ENCODE data around the gene PKIG.
A peak's percentile ranks its signal among the peaks of the same experiment; 100 is the strongest.

The PKIG gene

DNA sequence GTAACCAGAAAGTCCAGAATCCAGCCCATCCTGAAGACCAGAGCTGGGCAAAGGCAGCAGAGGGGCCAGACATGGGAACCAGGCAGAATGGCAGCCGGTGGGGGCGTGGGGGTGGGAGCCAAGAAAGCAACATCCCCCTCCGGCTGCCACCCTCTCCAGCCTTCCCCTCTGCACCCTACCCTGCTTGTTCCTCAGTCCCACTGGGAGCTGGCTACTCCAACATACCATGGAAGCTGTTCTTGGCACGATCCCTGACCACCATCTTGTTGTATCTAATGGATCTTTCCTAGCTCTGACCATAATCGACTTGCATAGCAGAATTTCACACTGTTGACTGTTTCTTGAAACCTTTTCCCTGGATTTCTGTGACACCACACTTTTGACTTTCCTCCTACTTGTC is 38.9 kb downstream of the PKIG start:
- DNase-seq = no peak

DNA sequence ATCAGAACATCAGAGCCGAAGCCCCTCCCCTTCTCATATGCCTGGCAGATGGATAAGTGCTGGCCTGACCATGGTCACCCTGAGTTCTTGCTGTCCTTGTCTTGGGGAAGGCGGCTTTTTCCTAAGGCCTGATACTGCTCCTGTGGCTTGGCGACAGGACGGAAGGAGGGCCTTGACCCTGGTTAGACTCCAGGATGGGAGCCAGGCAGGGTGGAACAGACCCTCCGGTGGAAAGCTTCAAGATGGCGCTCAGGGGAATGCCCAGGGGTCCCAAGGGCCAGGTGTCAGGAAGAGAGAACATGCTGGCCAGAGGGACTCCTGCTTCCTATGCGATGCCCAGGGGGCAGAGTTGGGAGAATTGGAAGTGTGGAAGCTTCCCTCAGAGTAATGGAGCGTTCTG is 39.6 kb downstream of the PKIG start:
- no peak for DNase-seq

DNA sequence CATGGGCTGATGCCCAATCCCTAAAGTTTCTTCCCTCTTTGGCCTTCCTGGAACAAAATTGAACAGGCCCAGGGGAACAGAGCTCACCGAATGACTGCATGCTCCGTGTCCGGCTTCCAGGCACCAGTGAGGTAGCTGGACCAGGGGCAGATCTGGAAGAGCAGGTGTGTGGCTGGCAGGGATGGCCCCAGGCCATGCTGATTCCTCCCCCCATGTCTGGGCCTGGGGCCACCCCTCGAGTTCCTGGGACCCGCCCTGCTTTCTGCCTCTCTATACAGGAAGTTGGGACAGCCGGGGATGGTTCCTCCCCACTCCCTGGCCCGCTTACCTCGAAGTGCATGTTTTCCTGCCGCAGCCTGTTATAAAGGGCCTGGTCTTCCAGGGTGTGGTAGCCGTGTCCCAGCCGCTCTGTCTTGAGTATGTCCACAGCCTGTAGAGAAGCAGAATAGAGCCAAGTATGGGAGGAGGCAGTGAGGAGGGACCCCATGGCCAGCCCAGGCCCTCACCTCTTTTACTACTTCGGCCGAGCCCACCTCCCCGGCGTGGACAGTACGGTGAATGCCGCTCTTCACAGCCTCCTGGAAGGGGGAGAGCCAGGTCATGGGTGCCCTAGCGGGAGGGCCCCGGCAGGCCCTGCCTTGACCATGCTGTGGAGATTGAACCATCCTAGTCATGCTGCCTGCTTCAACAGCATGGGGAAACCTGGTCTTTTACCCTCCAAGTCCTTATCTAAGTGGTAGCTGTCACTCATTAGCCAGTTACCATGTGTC is 40.3 kb downstream of the PKIG start:
- no peak for DNase-seq

DNA sequence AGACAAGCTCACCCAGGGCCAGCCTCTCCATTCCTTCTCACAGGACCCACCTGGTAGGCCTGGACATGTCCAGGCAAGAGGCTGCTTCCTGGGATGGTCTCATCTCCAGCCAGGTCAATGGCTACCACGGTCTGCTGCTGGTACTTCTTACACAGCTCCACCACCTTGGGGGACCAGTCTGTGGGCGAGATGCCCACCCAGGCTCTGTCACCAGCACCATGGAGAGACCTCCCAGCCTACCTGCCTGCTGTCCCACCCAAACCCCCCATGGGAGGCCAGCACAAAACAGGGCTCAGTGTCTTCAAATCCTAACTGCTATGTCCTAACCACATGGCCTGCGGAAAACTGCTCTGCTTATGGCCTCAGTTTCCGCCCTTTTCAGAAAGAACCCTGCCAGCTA is 41.8 kb downstream of the PKIG start:
- no peak for DNase-seq

DNA sequence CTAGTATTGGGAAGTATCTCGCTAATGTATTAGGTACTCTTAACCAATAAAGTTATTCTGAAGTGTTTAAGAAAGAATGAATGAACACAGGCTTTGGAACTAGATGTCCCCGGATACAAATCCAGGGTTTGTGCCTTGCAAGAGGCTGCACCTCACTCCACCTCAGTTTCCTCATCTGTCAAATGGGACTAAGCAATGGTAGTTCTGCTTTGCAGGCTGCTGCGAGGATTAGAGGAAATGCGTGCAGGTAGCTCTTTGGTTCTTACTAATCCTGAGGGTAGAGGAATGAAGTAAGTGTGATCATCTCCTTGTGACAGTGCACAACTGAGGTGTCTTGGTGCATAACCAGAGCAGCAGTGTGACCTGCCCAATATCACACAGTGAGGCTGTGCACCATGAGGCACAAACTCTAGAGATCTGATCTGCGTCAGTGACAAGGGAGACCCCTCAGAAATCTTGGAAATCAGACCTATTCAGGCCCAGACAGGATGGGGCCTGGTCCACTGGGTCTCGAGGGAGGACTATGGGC is 42.4 kb downstream of the PKIG start:
- DNase-seq = peak; percentile 36

DNA sequence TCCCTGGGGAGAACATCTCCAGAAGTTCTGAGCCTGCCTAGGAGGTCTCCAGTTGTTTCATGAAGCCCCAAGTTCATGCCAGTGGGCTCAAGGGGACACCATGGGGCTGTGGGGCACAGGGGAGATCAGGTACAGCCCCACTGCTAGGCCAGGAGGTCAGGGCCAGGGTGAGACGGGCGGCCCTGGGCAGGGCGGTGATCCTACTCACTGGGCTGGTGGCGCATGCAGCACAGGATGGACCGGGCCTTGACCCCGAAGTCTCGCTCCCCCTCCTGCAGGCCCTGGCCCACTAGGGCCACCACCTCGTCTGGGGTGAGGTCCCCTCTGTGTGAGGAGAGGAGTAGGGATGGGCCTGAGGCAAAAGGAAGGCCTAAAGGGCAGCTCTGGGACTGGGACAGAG is 43.0 kb downstream of the PKIG start:
- DNase-seq = no peak

DNA sequence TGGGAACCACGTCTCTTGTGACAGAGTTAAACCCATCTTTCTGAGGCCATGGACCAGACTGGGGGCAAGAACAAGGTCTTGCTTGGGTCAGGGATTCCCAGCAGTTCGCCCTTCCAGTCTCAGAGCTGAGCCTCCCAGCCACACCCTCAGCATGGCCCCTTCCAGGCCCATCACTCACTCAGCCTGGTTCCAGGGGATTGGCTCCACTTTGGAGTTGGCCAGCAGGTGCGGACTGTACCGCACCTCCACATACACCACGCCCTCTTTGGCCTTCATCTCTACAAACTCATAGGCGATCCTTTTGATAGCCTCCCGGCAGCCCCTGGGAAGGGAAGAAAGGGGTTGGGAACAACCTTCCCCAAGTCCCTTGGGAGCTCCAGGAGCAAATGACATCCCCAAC is 43.9 kb downstream of the PKIG start:
- no peak for DNase-seq

DNA sequence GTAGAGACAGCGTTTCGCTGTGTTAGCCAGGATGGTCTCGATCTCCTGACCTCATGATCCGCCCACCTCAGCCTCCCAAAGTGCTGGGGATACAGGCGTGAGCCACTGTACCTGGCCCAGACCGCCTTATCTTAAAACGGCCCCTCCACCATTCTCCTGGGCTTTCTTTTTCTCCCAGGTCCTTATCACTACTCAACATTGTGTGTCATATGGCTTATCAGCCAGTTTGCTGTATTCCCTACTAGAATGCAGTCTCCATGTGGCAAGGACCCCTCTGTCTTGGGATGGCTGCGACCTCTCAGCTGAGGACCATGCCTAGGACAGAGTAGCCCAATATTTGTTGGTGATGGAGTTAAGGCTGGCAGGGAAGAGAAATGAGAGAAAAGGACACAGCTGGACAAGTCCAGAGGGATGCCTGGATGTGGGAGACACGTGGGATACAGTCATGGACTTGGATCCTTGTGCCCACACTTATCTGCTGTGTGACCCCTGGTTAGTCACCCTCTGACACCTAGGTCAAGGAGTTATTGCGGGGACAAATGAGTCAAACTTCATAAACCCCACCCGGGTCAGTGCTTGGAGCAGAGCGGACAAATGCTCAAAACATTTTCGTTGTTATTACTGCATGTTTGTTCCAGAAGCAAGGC is 45.1 kb downstream of the PKIG start:
- DNase-seq = no peak

DNA sequence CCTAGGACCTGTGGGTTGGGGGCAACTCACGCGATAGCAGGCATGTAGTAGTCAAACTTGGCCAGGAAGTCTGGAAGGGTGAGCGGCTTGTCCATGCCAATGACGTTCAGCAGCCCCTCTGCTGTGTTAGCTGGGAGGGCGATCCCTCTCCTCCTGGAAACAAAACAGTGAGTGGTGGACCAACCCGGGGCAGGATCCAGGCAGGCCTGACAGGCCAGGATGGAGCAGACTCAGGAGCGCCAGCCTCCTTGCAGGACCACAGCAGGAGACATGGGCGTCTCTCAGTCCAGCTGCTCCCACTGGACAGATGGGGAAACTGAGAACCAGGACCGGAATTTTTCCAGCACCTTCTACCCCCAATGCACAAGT is 46.6 kb downstream of the PKIG start:
- no peak for DNase-seq

DNA sequence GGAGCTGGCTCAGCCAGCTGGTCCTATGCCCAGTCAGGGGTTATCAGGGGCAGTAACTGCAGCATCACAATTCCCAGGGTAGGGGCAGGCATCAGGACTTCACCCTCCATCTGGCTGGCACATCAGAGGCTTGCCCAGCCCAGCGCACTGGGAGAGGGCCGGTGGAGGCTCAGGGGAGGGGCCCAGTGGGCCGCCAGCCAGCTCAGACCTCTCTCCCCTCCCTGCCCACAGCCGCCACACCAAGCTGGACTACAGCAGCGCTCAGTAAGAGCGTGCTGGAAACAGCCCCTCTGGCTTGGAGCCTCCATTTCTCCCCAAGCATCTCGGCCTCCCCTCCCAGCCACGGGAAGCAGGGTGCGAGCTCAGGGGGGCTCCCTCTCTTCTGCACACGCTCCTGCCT is 47.2 kb downstream of the PKIG start:
- no peak for DNase-seq

DNA sequence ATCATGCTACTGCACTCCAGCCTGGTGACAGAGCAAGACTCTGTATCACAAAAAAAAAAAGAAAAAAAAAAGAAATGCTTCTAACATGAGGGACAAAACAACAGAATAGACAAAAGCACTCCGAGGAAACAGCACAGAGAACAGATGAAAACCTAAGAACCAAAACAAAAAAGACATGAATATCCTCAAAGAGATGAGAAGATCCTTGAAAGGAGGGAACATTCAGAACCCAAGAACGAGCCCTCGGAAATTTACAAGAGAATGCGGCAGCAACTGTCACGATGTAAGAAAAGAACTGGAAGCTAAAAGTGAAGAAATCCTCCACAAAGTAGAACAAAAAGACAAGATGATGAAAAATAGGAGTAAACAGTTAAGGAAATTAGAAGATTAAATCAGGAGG is 47.9 kb downstream of the PKIG start:
- DNase-seq = no peak

DNA sequence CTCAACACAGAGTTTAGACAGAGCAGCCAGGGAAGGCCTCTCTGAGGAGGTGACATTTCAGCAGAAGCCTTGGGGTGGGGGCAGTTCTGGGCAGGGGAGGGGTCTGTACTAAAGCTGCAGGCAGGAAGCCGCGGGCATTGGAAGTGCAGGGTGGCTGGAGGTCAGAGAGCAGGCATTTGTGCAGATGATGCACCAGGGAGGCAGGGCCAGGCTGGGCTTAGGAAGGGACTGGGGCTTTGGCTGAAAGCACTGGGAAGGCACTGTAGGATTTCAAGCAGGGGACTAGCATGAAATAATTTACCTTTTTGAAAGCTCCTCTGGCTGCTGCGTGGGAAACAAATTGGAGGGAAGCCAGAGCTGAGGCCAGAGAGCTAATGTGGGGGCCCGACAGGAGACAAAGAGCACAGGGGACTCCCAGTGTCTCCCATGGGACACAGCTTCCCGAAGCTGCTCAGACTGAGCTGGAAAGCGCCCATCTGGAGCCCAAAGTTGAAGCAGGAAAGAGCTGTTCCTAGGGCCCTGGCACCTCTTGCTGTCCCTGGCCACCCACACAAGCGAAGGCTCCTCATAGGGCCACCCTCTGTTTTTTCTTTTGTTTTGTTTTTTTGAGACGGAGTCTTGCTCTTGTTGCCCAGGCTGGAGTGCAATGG is 49.8 kb downstream of the PKIG start:
- no peak for DNase-seq

DNA sequence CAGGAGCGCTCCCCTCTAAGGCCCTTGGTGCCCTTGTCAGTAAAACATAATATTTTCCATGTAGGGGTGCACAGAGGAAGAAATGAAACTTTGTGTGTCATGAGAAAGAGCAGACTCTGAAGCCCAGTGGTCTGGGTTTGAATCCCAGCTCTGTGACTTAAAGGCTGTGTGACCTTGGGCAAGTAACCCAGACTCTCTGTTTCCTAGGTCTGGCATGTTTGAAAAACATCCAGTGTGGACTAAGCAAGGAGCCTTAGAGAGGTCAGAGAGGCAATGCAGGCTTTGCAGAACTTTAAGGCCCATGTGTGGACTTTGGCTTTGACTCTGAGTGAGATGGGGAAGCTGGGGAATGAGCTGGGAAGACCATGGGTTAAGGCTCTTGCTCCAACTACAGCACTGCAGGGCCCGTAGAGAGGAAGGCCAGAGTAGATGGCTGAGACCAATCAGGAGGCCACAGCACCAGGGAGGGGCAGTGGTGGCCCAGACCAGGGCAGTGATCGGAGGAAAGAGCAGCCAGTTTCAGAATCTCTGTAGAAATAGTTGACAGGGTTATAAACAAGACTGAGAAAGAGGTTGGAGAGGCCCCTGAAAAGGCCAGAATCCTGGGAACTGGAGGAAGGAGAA is 50.9 kb downstream of the PKIG start:
- DNase-seq = no peak

DNA sequence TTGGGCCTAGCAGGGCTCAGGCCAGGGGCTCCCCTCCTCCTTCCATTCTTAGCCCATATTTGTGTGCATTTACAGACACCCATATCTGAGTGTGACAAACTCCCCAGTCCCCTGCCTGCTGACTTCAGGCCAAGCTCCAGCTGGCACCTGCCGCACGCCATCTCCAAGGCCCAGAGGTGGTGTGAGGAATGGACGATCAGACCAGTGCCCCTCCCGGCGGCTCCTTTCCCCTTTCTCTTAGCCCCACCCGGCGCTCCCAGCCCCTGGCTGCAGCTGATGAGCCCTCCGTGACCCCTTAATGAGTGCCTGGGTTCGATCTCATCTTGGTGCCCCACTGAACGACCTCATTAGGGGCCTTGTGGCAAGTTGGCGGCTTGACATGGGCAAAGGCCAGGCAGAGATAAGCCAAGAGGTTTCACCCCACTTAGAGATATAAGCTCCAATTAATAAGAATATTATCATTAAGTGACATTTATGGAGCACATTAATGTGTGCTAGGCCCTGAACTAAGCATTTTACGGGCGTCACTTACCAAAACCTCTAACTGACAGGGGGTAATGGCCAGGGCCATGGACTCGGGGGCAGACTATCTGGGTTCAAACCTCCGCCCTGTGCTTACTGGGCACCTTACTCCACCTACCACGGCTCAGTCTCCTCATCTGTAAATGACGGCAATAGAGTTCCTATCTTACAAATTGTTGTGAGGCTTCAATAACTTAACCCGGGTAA is 51.7 kb downstream of the PKIG start:
- DNase-seq = no peak

DNA sequence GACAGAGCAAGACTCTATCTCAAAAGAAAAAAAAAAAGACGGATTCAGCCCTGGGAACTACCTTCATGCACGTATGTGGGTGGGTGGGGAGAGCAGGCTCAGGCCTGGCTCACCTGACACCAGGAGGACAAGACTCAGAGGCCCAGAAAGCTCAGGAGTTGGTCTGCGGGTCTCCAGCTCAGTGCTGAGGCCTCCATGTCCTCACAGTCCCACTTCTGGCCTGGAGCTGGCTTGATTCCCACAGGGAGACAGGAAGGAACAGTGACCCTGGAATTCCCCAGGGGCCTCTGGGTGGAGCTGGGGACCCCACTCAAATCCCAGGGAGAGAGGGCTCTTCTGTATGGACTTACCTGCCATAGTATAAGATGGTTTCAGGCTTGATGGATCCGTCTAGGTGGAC is 53.5 kb downstream of the PKIG start:
- DNase-seq = no peak

DNA sequence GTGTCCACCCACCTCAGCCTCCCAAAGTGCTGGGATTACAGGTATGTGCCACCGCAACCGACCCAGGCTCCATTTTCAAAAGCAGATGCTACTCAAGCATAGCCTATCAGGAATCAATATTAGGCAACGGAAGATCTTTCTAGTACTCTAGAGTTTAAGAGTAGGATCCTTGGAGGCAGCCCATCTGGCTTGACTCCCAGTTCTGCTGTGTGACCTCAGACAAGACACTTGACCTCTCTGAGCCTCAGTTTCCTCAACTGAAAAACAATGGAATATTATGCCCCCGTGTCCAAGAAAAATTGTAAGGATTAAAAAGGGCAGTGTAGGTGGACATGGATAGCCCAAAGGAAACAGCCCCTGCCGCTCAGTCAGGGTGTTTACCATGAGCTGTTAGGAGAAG is 54.7 kb downstream of the PKIG start:
- no peak for DNase-seq

DNA sequence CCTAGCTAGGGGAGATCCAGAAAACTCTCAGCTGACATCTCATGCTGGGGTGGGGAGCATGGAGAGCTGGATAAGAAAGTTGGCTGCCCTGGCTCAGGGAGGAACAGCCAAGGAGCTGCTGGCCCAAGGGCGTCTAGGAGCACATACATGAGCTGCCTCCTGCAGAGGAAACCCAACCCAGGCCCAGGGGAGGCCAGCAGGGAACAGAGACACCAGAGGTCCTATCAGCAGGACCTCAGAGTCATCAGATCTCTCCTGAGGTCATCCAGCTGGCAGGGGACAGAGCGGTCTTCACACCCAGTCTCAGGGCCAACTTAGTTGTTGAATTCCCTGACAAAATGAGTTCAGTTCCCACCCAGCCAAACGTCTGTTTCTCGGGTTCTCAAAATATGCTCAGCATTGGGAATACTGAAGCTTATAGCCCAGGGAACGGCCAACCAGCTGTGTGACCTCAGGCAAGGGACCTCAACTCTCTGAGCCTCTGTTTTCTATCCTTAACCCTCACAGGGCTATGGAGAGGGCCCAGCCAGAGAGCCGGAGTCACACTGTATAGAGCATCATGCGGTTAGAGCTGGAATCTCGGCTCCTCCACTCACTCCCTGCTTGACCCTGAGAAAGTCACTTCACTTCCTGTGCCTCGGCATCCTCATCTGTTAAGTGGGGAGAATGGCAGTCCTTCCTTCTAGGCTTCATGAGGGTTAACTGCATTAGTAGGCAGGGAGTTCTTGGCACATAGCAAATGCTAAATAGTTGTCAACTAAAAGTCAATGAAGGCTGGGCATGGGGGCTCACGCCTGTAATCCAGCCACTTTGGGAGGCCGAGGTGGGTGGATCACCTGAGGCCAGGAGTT is 55.4 kb downstream of the PKIG start:
- no peak for DNase-seq

DNA sequence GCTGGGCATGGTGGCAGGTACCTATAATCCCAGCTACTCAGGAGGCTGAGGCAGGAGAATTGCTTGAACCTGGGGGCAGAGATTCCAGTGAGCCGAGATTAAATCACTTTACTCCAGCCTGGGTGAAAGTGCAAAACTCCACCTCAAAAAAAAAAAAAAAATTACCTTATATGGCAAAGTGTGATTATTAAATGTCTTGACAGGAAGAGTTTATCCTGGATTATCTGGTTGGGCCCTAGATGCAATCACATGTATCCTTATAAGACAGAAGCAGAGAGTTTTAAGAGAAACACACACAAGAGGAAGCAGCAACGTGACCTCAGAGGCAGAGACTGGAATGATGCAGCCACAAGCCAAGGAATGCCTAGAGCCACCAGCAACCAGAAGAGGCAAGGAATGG is 58.1 kb downstream of the PKIG start:
- DNase-seq = no peak

DNA sequence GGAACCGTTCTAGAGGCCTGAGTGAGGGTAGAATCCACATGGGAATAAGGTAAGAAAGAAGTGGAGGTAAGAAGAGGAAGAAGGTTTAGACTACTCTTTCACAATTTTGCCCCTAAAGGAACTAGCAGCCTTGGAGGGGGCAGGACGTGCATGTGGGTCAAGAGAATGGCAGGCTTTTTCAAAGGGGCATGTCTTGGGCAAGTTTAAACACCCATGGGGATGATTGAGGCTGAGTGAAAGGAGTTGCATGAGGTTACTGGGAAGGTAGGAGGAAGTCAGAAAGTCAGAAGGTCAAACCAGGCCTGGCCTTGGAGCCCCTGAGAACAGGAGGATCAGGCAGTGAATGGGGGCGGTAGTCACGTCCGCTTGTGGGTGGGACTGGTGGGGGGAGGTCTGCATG is 58.9 kb downstream of the PKIG start:
- no peak for DNase-seq

DNA sequence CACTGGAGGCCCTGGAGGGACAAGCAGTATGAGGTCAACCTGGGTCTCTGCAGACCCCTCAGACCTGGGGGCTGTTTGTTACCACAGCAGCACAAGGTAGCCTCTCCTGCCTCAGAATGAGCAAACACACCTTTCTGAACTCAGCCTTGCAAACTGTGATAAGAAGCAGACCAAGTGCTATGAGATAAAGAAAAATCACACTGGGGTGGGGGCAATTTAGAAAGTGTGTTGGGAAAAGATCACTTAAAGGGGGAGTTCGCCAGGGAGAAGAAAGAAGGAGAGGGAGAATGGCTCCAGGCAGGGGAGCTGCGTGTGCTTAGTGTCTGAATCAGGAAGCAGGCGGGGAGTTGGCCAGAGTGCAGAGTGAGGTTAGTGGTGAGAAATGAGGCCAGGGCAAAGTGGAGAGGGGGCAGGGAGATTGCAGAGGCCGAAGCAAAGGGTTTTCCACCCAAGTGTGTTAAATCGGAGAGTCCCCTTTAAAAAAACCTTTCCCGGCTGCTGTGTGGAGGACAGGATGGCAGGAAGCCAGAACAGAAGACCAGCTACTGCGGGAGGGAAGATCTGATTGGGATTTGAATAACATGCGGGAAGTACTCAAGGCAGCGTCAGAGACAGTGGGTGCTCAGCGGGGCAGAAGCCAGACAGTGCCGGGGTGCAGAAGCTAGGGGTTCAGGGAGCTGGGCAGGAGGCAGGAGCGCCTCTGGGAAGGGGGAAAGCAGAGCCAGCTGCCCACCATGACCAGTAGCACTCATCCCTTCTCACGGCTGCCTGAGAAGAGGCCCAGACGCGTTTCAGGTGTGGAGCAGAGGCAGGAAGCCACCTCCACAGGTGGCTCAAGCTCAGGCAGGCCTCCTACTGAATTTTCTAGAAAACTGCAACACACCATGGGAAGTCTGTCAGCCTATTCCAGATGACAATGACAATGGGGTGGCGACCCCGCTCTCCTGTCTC is 60.1 kb downstream of the PKIG start:
- DNase-seq = peak; percentile 51

DNA sequence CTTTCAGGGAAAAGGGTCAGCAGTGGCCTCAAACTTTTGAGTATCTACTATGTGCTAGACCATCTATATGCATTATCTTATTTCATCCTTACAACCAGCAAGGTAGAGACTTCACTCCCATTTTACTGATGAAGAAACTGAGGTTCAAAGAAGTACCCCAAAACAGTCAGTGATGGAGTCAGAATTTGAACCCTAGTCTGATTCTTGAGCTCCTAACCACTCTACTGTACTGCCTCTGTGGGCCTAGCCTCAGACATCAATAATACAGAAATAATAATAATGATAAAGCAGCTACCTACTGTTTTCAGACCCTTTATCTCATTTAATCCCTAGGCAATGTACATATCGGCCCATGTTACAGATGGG is 60.8 kb downstream of the PKIG start:
- no peak for DNase-seq

Data from activated CD4-positive, alpha-beta T cell treated with anti-CD3 and anti-CD28 coated beads, Interleukin-2, Interleukin-6, amounts not matched to agents 100 ng/mL and 50 ng/mL, durations not matched to agents 16 hours and 8 hours (primary cell).